Endothelial cell of umbilical vein (primary cell): ENCODE measurements around the gene MAK. TPM values are rescaled to one million over a fixed set of nuclear protein-coding genes. Genes with fewer than 3 reads are reported as not detected.

Experiments
- BruUV-seq: library from RNA; stranded (reverse); fragments of 400-500 nt; replicated peaks from 2 replicates; lab custom pipeline; 2021; lab: Mats Ljungman, UMichigan
- CTCF ChIA-PET: fragments of 300-600, 350-600 bp; sonication (Branson Sonifier 250); formaldehyde crosslinking; loops from one replicate; lab custom pipeline; 2021; ENCODE audit warnings: antibody characterized with exemption, inconsistent platforms; lab: Charles Lee
- POLR2A ChIA-PET: fragments of 300-600, 350-600 bp; sonication (Branson Sonifier 250); formaldehyde crosslinking; loops from one replicate; lab custom pipeline; 2021; ENCODE audit warnings: antibody characterized with exemption, inconsistent platforms; lab: Charles Lee
- DNase-seq: peaks from one replicate; pipeline ENCODE4 v3.0.0-alpha.2; 2011; ENCODE audit warnings: low read depth, low spot score
- FAIRE-seq: peaks from 2 replicates; lab custom pipeline; 2011; peaks lifted over from hg19 to GRCh38; lab: Jason Lieb, UNC
- H2AFZ ChIP-seq: 2 replicates; pipeline ENCODE4 v1.6.0; 2012; ENCODE audit warnings: low read depth, low read length, control low read depth, inconsistent platforms
- H3K27ac ChIP-seq: 2 replicates; pipeline ENCODE4 v1.5.1; 2011; ENCODE audit warnings: low read depth, mild to moderate bottlenecking, control low read depth, low read length, moderate library complexity; ENCODE audit not compliant: insufficient read depth
- H3K27me3 ChIP-seq, 2 experiments: 2 replicates each; pipeline versions ENCODE4 v1.6.0 to v1.6.1; 2011; ENCODE audit warnings: low read length in 2 of 2, mixed read lengths in 1 of 2; ENCODE audit not compliant: control insufficient read depth in 2 of 2, insufficient read depth in 2 of 2
- H3K36me3 ChIP-seq, 2 experiments: 2 replicates in 1 of 2; 3 replicates in 1 of 2; pipeline ENCODE4 v1.5.1; 2011; ENCODE audit warnings: low read length in 2 of 2, mild to moderate bottlenecking in 1 of 2, moderate library complexity in 1 of 2; ENCODE audit not compliant: control insufficient read depth in 2 of 2, insufficient read depth in 2 of 2; ENCODE audit errors: extremely low read depth in 1 of 2
- H3K4me1 ChIP-seq: 3 replicates; pipeline ENCODE4 v1.5.1; 2011; ENCODE audit warnings: mild to moderate bottlenecking, low read length; ENCODE audit not compliant: control insufficient read depth, insufficient read depth; ENCODE audit errors: extremely low read depth
- H3K4me2 ChIP-seq: 2 replicates; pipeline ENCODE4 v1.6.1; 2011; ENCODE audit warnings: low read length, control low read depth, mixed read lengths; ENCODE audit not compliant: insufficient read depth
- H3K4me3 ChIP-seq, 3 experiments: fragments of 200-600 bp in 1 of 3; sonication (generic), shearing (Covaris generic) in 1 of 3; replicated peaks in 1 of 3; 2 replicates each; pipeline ENCODE4 v1.5.1; 2011 to 2016; ENCODE audit warnings: control low read depth in 3 of 3, low read length in 3 of 3, mild to moderate bottlenecking in 2 of 3, inconsistent platforms in 1 of 3, low read depth in 1 of 3, moderate library complexity in 1 of 3; ENCODE audit not compliant: insufficient read depth in 1 of 3
- H3K79me2 ChIP-seq: 2 replicates; pipeline ENCODE4 v1.6.0; 2012; ENCODE audit warnings: low read length, inconsistent platforms; ENCODE audit not compliant: control insufficient read depth, insufficient read depth
- H3K9ac ChIP-seq: replicated peaks from 2 replicates; pipeline ENCODE3; 2011; ENCODE audit warnings: low read length, control low read depth; ENCODE audit not compliant: insufficient read depth; ENCODE audit errors: extremely low read depth
- H3K9me1 ChIP-seq: replicated peaks from 3 replicates; pipeline ENCODE4 v1.6.0; 2011; ENCODE audit warnings: mild to moderate bottlenecking, low read length; ENCODE audit not compliant: control insufficient read depth, insufficient read depth; ENCODE audit errors: extremely low read depth
- H3K9me3 ChIP-seq: replicated peaks from 2 replicates; pipeline ENCODE4 v1.5.1; 2012; ENCODE audit warnings: low read length, inconsistent platforms; ENCODE audit not compliant: control insufficient read depth, insufficient read depth
- H4K20me1 ChIP-seq: replicated peaks from 2 replicates; pipeline ENCODE3; 2011; ENCODE audit warnings: mild to moderate bottlenecking, low read length; ENCODE audit not compliant: control insufficient read depth, insufficient read depth; ENCODE audit errors: extremely low read depth
- GATA2 ChIP-seq: IDR thresholded peaks from 2 replicates; pipeline ENCODE4 v1.7.0; 2011; ENCODE audit warnings: low read depth, mild to moderate bottlenecking, moderate library complexity, mixed read lengths, low read length; ENCODE audit not compliant: insufficient read length, insufficient read depth
- JUN ChIP-seq: IDR thresholded peaks from 2 replicates; pipeline ENCODE4 v1.6.1; 2011; ENCODE audit warnings: borderline replicate concordance, low read depth; ENCODE audit not compliant: insufficient read length, insufficient read depth
- MAX ChIP-seq: IDR thresholded peaks from 2 replicates; pipeline ENCODE4 v1.6.1; 2011; ENCODE audit not compliant: insufficient read depth, insufficient read length
- POLR2A ChIP-seq: IDR thresholded peaks from 2 replicates; pipeline ENCODE4 v1.6.1; 2012; ENCODE audit warnings: low read depth, mild to moderate bottlenecking, control low read depth, low read length
- POLR2AphosphoS5 ChIP-seq: IDR thresholded peaks from 2 replicates; pipeline ENCODE4 v1.6.1; 2012; ENCODE audit warnings: low read depth, mild to moderate bottlenecking, control low read depth, low read length, moderate library complexity; ENCODE audit not compliant: insufficient read depth
- dilution Hi-C: fragments of 300-500 bp; cut with MboI; formaldehyde crosslinking; loops from one replicate; pipeline ENCODE4 v1.15.0; 2019; ENCODE audit warnings: low sequenced_read_pairs; ENCODE audit not compliant: extremely low pct_ligation_motif_present
- intact Hi-C: fragments of 100-400 bp; cut with micrococcal nuclease; formaldehyde crosslinking; loops from one replicate; pipeline ENCODE4 v1.10.0; 2022
- polyA plus RNA-seq, 4 experiments: library from polyadenylated mRNA; depleted of rRNA in 3 of 4; stranded (reverse) in 3 of 4; unstranded in 1 of 4; fragments of >200 nt; gene quantifications; 2 replicates each; pipeline versions ENCODE4 v1.2.1 to v1.2.3, GENCODE V29; 2011 to 2012; ENCODE audit warnings: missing spikeins in 1 of 4
- total RNA-seq: library from RNA; stranded (reverse); gene quantifications from 2 replicates; pipeline ENCODE4 v1.2.3, GENCODE V29; 2021

The MAK gene
- total and polyA plus RNA-seq, 2 donors (not counting 3 experiments of a cell fraction or from before 2014, with no cell fraction given) = not detected

DNA sequence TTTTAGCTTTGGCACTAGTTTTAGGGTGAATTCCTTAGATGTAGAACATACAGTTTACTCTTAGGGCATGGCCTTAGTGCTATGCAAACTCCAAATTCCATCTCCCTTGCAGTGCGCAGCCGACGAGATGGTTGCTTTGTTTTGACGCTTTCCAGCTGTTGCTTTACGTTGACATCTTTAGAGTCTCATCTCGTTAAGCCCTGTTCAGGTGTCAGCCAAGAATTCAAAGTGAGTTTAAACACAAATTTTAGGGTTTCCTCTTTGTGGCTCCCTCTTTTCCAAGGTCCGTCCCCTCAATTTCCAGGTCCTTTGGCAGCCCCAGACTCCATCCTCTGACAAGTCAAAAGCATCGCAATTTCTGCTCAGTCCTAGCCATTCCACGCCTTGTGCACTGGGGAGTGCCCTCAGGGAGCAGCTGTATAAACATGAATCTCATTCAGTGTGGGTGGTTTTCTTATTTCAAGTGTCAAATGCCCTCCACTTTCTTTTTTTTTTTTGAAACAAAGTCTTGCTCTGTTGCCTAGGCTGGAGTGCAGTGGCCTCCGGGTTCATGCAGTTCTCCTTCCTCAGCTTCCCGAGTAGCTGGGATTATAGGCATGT is 14.1 kb upstream of the MAK start:
- ChIA-PET CTCF (interaction anchor here (0.9 to 2.1 kb wide), 2 partner anchors 374 to 723 kb away, joined by 3 to 6 read pairs; no protein-coding TSS in a partner anchor), POLR2A (no interaction called here)
- dilution Hi-C loops = no loop called here
- DNase-seq (no peak), FAIRE-seq (no peak)
- H3K4me3 ChIP-seq = no peak overlapping the region
- no peaks in the 10 kb centered on the region for H3K36me3 ChIP-seq
- H2AFZ ChIP-seq = no peak overlapping the region
- H3K79me2 ChIP-seq = no peaks in the 10 kb centered on the region
- no peak overlapping the region for H3K27ac ChIP-seq
- intact Hi-C loops = no loop called here
- H3K4me1 ChIP-seq = no peaks in the 10 kb centered on the region
- H4K20me1 ChIP-seq = no peaks in the 10 kb centered on the region
- no peak overlapping the region for H3K4me2 ChIP-seq
- no peaks in the 10 kb centered on the region for H3K9me1 ChIP-seq
- no TSS peak for BruUV-seq
- no peaks in the 10 kb centered on the region for H3K9me3 ChIP-seq
- H3K27me3 ChIP-seq = no peaks in the 10 kb centered on the region
- TF ChIP-seq JUN (no peak), POLR2AphosphoS5 (no peak)
- H3K9ac ChIP-seq = no peak overlapping the region

- TF ChIP-seq POLR2A (no peak), GATA2 (no peak), MAX (no peak)
- no TSS peak for BruUV-seq
- intact Hi-C loops = no loop called here
- no peak for FAIRE-seq
- Histone ChIP-seq H2AFZ (no peak overlapping the region), H3K4me2 (no peak overlapping the region), H3K9me1 (no peaks in the 10 kb centered on the region), H3K9ac (no peak overlapping the region), H3K27me3 (peaks cover 0 to 2% of the 10 kb centered on the region in 2 experiments), H3K27ac (no peak overlapping the region), H3K4me1 (no peaks in the 10 kb centered on the region), H3K4me3 (no peak overlapping the region), H3K36me3 (no peaks in the 10 kb centered on the region), H4K20me1 (no peaks in the 10 kb centered on the region), H3K79me2 (no peaks in the 10 kb centered on the region), H3K9me3 (no peaks in the 10 kb centered on the region)
- DNase-seq = no peak
- ChIA-PET CTCF (interaction anchor here (2.1 kb wide), 1 partner anchor 372 kb away, joined by 6 read pairs; no protein-coding TSS in a partner anchor), POLR2A (no interaction called here)
- dilution Hi-C loops = no loop called here
These were observed 12.4 kb upstream of the MAK start for GRCh38 chr6:10850728-10851127.
